Adipocyte (in vitro differentiated cells): Measurements from ENCODE around the gene PJA1.

ENCODE experiments used
- DNase-seq: peaks from one replicate; pipeline ENCODE4 v3.0.0-alpha.2; 2015; ENCODE audit warnings: low read depth
- H3K27me3 ChIP-seq: replicated peaks from 2 replicates; pipeline ENCODE4 v1.7.0; 2013; ENCODE audit warnings: mild to moderate bottlenecking, low read length, moderate library complexity; ENCODE audit not compliant: control insufficient read depth, insufficient read depth
- H3K36me3 ChIP-seq: 2 replicates; pipeline ENCODE4 v1.7.0; 2013; ENCODE audit warnings: low read length, mild to moderate bottlenecking, moderate library complexity; ENCODE audit not compliant: control insufficient read depth, insufficient read depth, severe bottlenecking
- H3K4me1 ChIP-seq: 2 replicates; pipeline ENCODE4 v1.7.0; 2013; ENCODE audit warnings: mild to moderate bottlenecking, low read length, moderate library complexity; ENCODE audit not compliant: control insufficient read depth, insufficient read depth
- H3K4me3 ChIP-seq: 2 replicates; pipeline ENCODE4 v1.7.0; 2013; ENCODE audit warnings: mild to moderate bottlenecking, low read length, moderate library complexity
- H3K9ac ChIP-seq: 2 replicates; pipeline ENCODE4 v1.7.0; 2013; ENCODE audit warnings: mild to moderate bottlenecking, low read length, moderate library complexity
- H3K9me3 ChIP-seq: 2 replicates; pipeline ENCODE4 v1.7.0; 2013; ENCODE audit warnings: mild to moderate bottlenecking, low read length, moderate library complexity; ENCODE audit not compliant: control insufficient read depth

Gene PJA1

GRCh38 chrX:69126642-69127041, 38.6 kb downstream of the PJA1 start:
- peaks cover 2% of the 10 kb centered on the region for H3K9me3 ChIP-seq
- peaks cover 4% of the 10 kb centered on the region for H3K4me1 ChIP-seq
- no peak overlapping the region for H3K9ac ChIP-seq
- H3K27me3 ChIP-seq: peaks cover 41% of the 10 kb centered on the region
- H3K36me3 ChIP-seq: no peaks in the 10 kb centered on the region
- H3K4me3 ChIP-seq: no peak overlapping the region
- no peak for DNase-seq

DNA sequence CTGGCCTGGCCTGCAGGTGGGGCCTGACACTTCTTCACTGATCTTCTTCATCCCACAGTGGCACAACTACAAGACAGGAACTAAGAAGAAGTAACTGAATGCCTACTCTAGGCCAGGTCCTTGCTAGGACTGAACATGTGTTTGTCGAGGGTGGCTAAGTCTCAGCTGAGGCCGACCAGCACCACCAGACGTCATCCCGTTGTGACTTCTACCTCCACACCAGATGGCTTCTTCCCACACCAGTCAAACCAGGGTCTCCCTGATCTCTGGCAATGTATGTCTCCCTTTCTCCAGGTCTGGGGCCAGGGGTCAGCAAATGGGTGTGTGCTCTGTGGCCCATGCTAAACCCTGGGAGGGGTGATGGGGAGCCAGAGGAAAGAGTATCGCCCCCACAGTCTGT, 40.2 kb downstream of the PJA1 start:
- Histone ChIP-seq H3K4me1 (peaks cover 6% of the 10 kb centered on the region), H3K4me3 (no peak overlapping the region), H3K9ac (no peak overlapping the region), H3K27me3 (peaks cover 39% of the 10 kb centered on the region), H3K36me3 (no peaks in the 10 kb centered on the region), H3K9me3 (peaks cover 2% of the 10 kb centered on the region)
- no peak for DNase-seq

GRCh38 chrX:69124108-69124507, 41.1 kb downstream of the PJA1 start:
- H3K36me3 ChIP-seq: no peaks in the 10 kb centered on the region
- H3K4me1 ChIP-seq: peaks cover 6% of the 10 kb centered on the region
- H3K9me3 ChIP-seq: peaks cover 2% of the 10 kb centered on the region
- DNase-seq: peak; percentile 43
- peaks cover 42% of the 10 kb centered on the region for H3K27me3 ChIP-seq
- no peak overlapping the region for H3K9ac ChIP-seq
- H3K4me3 ChIP-seq: no peak overlapping the region

GRCh38 chrX:69123481-69123880, 41.8 kb downstream of the PJA1 start:
- Histone ChIP-seq H3K36me3 (no peaks in the 10 kb centered on the region), H3K27me3 (peaks cover 44% of the 10 kb centered on the region), H3K4me3 (no peak overlapping the region), H3K9me3 (peaks cover 2% of the 10 kb centered on the region), H3K4me1 (peaks cover 6% of the 10 kb centered on the region), H3K9ac (no peak overlapping the region)
- no peak for DNase-seq

DNA sequence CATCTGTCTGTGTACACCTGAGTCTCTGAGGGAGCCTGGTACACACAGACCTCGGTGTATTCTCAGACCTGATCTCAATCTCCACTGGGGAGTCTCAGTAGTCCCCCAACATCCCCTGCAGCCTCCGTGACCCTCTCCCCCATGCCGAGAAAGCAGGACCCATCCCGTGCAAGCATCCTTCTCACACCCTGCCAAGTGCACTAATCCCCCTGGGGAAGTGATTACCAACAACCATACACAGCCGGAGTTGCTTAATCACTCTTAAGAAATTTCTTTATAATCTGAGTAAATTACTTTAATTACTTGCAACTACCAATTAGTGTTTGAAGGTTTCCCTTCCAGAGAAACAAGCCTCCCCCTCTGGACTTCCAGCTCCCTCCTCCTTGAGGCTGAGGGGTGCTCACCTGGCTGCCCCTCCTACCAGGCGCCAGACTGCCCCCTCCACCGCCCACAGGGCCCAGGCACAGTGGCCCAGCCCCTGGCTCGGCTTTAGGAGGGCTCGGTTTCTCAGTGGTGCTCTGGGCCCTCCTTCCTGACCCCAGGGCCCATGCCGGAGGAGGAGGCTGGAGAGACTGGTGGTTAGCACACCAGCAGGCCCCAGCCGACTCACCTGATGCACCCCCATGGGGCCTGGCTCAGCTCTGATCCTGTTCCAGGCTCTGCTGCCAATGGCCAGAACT, 43.8 kb downstream of the PJA1 start:
- H3K27me3 ChIP-seq: peaks cover 45% of the 10 kb centered on the region
- H3K4me3 ChIP-seq: no peak overlapping the region
- H3K9me3 ChIP-seq: peaks cover 8% of the 10 kb centered on the region
- no peak for DNase-seq
- H3K9ac ChIP-seq: no peak overlapping the region
- H3K36me3 ChIP-seq: no peaks in the 10 kb centered on the region
- peaks cover 6% of the 10 kb centered on the region for H3K4me1 ChIP-seq

DNA sequence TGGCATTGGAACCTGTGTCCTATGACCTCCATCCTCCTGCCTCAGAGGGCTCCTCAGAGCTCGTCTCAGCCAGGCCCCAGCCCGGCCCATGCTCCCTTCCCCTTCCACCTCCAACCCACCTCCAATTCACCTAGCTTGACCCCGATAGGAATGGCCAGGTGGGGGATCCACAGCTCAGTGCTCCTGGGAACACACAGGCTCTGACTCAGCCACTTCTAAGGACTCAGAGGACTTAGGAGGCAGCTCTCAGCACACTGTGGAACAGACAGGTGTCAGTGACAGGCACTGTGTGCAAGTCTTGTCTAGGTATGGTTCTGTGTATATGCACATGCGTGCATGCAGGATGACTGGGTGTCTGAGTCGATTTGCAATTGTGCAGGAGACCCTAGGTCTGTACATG, 44.8 kb downstream of the PJA1 start:
- Histone ChIP-seq H3K9me3 (peaks cover 8% of the 10 kb centered on the region), H3K27me3 (peaks cover 51% of the 10 kb centered on the region), H3K4me1 (peaks cover 6% of the 10 kb centered on the region), H3K4me3 (no peak overlapping the region), H3K36me3 (no peaks in the 10 kb centered on the region), H3K9ac (no peak overlapping the region)
- DNase-seq: no peak

- Histone ChIP-seq H3K36me3 (no peaks in the 10 kb centered on the region), H3K9ac (no peak overlapping the region), H3K27me3 (peaks cover 58% of the 10 kb centered on the region), H3K9me3 (peaks cover 8% of the 10 kb centered on the region), H3K4me3 (no peak overlapping the region), H3K4me1 (peaks cover 6% of the 10 kb centered on the region)
- DNase-seq: no peak
These were observed 46.1 kb downstream of the PJA1 start for GRCh38 chrX:69119122-69119521.

DNA sequence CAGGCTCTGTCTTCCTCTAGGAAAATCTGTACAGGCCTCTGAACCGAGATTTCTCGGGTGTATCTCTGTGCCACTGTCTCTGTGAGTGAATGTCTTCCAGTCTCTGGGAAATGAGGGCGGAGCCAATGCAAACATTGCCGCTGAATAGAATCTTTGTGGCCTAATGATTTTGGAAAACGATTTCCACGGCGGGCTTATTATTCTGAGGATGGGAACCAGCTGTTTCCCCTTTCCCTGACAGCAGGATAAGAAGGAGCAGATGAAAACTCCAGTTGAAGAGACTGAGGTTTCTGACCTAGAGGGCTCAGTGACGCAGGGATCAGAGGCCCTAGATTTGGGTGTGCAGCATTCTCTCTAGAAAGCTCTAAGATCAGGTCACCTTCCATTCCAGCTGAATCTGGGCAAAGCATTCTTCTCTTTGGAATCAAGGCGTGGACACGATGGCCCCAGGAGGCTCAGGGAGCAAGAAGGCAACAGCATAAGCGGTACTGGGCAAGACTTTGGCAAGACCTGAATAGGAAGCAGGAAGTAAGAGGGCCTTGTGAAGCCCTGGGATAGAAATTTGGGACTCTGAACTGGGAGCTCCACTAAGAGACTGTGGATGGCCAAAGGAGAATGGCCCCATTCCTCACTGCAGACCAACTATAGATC, 47.3 kb downstream of the PJA1 start:
- H3K4me3 ChIP-seq: no peak overlapping the region
- DNase-seq: no peak
- H3K9ac ChIP-seq: no peak overlapping the region
- peaks cover 62% of the 10 kb centered on the region for H3K27me3 ChIP-seq
- peaks cover 8% of the 10 kb centered on the region for H3K9me3 ChIP-seq
- peaks cover 6% of the 10 kb centered on the region for H3K4me1 ChIP-seq
- no peaks in the 10 kb centered on the region for H3K36me3 ChIP-seq

DNA sequence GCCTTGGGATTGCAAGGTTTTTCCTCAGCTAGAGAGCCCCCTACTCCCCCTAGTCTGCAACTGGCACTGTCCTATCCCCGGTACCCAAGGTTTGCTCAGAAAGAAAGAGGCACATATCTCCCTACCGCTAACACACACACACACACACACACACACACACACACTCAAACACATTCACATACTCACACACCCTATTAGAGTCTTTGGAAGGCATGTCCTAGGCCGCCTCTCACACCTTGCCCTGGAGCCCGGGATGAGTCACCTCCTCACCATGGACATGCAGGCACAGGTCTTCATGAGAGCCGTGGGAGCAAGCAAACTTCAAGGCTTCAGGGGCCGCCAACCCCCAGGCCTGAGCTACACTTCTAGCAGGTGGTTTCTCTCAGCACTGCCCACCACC, 49.2 kb downstream of the PJA1 start:
- H3K36me3 ChIP-seq: no peaks in the 10 kb centered on the region
- H3K9me3 ChIP-seq: peaks cover 8% of the 10 kb centered on the region
- no peak overlapping the region for H3K9ac ChIP-seq
- DNase-seq: no peak
- no peak overlapping the region for H3K4me3 ChIP-seq
- peaks cover 65% of the 10 kb centered on the region for H3K27me3 ChIP-seq
- H3K4me1 ChIP-seq: no peaks in the 10 kb centered on the region

- Histone ChIP-seq H3K4me3 (no peak overlapping the region), H3K9ac (no peak overlapping the region), H3K4me1 (peaks cover 6% of the 10 kb centered on the region), H3K36me3 (no peaks in the 10 kb centered on the region), H3K9me3 (peaks cover 8% of the 10 kb centered on the region), H3K27me3 (peaks cover 56% of the 10 kb centered on the region)
- DNase-seq: no peak
These were observed 51.5 kb downstream of the PJA1 start for GRCh38 chrX:69113723-69114122.
